Right hindlimb (tissue), 1 donor: ENCODE measurements around the gene LANCL2.

Experiments used
- DNase-seq: peaks from one replicate; pipeline ENCODE4 v3.0.0-alpha.2; 2018

LANCL2 gene

DNA sequence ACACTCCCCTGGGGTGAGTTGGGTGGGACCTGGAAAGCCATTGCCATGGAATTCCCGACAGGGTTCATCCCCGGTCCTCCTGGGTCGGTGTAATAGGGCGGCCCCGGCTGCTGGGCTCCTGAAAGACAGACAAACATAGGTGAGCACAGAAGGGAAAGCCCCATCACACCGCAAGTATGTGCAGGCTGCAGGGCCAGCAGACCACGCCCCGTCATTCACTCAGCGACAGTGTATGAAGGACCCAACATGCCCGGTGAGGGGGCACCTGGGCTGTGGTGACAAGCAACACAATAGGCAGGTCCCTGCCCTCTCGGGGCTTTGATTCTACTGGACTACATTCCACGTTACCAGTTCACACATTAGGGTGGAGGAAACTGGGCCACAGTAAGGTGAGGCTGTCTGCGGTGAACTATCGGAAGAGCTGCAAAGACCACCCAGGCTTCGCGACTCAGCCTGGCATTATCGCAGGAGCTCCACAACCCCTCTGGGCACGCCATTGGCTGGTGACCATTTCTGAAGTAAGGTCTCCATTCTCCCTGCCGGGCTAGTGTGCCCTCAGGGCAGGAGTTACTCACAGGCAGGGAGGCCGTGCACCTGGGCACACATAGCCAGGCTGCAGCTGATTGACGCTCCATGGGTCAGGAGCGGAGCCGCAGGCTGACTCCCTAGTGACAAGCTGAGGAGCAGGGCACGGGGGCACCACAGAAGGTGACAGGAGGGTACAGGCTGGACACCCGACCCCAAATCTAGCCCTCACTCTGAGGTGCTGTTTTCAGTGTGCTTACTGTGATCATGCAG, 108.0 kb downstream of the LANCL2 start:
- DNase-seq = peak; percentile 12

DNA sequence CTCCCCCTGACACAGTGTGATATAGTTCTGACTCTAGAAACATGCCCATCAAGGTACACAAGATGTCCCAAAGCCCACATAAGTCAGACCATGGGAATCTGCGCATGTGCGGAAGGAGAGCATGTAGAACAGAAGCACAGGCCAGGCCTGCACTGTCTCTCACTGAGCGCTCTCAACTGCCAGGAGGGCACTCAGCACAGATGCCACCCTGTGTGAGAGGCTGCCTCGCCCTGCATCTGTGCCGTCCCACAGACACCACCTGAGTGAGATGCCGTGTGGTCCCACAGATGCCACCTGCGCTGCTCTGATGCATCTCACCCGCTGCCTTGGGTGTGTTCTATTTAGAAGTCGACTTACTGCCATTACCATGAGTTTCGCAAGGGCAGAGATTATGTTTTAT, 108.8 kb downstream of the LANCL2 start:
- DNase-seq = no peak

DNA sequence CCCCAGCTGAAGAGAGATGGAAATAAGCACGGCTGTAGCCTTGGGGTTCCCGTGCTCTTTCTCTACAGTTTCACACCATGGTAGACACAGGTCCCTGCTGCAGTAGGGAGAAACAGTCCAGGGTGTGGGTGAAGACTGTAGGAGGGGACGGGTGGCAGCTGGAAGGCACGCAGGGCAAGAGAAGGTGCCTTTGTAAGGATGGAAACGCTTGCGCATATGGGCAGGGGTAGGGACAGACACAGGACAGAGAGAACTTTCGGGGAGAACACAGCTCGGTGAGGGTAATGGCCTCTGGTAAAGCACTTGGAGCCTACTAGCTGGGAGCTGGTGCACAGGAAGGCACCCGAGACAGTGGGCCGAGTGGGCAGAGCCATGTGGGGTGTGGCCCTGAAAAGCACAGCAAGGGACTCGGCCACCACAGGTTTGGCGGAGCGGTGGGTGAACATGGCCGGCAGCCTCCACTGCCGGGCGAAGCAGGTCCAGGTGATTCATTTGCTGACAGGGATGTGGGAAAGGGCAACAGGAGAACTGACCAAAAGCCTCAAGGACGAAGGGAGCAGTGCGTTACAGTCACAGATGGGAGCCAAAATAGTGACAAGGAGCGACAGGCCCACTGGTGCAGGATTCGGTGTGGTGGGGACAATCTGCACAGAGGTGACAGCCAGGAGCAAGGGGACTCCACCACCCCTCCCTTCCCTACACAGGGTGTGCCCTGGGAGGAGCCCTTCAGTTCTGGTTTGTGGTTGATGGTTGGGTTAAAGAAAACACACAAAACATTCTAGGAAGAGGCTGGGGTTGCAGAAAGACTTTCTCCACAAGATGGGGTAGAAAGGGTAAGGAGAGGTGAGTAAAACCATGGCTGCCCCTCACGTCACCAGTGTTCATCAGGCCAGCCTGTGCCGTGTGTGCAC, 110.1 kb downstream of the LANCL2 start:
- DNase-seq = no peak

DNA sequence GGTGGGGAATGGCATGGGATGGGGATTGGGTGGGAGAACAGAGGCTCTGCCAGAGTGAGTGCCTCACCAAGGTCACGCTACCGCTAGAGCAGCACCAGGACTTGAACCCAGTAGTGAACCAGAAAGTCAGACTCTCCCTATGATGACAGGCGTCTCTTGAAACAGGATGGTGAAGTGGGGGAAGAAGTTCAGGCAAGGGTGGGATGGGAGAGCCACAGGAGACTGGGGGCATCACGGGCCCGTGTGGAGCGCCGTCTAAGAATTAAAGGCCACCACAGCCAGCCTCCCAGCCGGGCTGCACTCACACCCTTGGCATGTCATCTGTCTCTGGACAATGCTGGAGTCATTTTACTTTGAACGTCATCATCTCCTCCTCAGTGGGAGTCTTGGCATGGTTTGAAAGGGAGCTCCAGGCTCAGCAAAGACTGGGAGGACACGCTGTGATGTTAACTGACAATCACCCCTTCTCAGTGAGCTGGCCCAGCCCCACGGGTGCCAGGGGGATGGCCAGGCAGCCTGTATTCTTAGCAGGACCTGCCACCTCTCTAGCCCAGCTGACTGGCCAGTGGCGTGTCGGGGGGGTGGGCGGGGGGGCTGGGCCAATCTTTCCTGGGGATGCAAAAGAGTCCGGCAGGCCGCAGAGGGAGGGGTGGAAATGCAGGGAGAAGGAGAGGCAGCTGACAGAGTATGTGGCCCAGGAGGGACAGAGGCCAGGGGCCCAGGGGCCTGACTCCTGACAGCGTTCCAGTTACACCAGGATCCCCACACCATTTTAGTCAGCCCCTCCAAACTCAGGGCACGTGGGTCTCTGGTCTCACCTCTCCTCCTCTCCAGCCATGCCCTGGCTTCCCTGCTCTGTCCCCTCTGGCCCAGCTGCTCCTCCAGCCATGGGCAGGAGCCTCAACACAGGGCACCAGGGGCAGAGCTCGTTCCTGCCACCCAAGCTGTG, 111.0 kb downstream of the LANCL2 start:
- DNase-seq = no peak

DNA sequence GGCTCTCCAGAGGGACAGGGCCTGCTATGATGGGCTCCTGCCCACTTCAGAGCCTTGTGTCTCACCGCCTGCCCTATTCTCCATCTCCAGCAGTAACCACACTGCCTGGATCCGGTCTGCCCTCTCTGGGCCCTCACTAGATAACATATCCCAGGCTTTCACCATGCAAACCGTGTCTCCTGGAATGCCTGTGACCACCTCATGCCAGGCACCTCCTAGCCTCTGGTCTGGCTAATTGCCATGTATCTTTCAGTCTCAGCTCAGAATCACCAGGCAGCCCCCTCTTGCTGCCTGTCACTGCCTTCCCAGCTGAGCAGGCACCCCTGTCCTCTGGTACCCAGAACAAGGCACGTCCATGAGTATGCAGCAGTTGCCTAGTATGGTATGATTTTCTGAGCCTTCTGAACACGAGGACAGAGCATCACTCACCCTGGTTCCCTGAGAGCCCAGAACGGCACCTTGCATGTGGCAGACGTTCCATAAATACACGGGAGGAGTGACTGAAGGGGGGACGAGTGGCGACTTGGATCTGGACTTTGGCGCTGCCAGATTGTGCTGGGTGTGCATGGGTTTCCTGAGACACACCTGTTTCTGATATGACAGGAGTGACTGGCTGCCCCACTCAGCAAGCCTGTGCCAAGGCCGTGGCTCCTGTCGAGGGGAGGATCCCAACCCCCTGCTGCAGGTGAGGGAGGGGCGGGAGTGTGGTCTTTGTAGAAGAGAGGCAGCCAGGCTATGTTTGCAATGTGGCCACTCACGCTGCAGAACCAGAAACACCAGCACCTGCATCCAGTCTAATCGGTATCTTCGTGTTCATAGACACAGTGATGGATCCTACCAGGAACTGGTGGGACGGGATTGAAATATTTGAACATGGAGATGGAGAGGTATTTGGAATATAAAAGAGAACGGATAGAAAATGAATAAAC, 112.0 kb downstream of the LANCL2 start:
- DNase-seq = no peak

DNA sequence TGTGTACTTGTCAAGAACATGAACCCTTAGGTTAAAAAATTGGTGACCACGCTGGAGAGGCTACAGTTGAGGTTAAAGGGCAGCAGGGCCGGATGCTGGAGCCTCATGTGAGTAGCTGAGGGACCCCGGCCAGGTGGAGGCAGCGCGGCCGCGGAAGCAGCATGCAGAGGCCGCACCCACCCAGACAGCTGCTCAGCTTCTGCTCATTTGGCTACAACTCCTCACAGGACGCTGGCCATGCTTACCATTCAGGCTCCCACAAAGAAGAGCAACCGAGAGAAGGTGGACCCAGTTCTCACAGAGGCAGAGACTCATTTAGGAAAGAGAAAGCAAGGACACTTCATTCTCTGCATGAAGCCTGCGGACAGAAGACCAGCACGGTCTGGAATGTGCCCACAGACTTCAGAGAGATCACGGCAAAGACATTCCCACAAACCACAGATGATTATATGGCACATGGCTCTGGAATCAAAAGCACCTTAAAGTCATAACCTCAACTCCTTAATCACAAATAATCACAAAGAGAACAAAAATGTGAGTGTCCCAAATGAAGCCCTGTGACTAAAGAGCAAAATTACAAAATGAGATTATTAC, 112.7 kb downstream of the LANCL2 start:
- DNase-seq = no peak

DNA sequence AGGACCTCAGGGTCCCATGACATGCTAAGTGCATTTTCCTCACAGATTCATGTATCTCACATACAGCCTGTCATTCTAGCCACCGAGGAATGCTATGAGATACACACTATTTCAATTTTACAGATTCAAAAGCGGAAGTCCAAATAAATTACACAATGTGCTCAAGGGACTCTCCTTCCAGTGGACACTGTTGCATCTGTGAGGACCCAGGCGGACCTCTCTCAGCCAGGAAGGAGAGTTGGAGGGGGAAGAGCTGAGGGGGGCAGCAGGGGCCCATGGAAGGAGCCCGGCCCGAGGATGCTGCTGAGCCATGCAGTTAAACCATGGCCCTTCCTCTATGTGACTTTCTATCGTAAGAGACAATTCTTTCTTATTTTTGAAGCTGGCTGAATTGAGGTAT, 113.6 kb downstream of the LANCL2 start:
- no peak for DNase-seq

DNA sequence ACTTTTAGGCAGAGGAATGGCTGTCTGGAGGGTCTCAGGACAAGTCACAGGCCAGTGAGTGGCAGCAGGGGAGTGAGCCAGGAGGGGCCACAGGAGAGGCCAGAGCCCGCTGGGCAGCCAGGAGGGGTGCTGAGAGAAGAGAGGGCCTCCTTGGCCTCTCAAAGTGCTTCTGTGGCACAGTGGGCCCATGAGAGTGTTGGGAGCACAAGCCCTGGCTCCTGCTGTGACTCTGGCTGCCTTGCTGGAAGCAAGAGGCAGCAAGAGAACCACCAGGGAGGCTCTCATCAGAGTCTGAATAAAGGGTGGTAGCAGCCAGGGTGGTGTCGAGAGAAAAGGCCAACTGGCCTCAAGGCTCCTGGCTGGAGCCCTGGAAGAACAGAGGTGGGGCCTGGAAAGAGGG, 116.0 kb downstream of the LANCL2 start:
- no peak for DNase-seq

DNA sequence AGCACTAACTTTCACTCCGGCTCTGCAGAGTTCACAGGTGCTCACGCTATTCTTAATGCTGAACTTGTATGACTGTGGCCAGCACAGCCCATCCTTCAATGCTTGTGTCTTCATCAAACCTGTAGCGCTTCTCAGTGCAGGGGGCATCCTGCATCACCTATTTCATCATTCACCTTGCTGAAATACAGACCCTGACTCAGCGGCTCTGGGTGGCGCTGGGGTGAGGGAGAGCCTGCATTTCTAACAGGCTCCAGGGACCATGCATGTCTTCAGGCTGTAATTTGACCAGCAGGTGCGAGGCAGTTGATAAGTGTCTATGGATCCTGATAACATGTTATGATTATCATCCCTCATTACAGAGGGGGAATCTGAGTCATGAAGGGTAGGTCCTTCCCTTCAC, 117.9 kb downstream of the LANCL2 start:
- no peak for DNase-seq
